ENCODE results near the gene CERK.

- no peak for TF ChIP-seq CTCF (IDR thresholded peaks at IDR 0.05)
- no peak for TF ChIP-seq EP300 (IDR thresholded peaks at IDR 0.05)
- no peak for TF ChIP-seq POLR2AphosphoS5 (IDR thresholded peaks at IDR 0.05)
These were observed 23.6 kb upstream of the CERK start for GRCh38 chr22:46761539-46762237.

All from esophagus muscularis mucosa (tissue), 4 donors.